ENCODE results near the gene LRRC74A.

The LRRC74A gene

GRCh38 chr14:76810953-76811400 lies 15.2 kb upstream of the LRRC74A start:
- H3K4me1 ChIP-seq (ENCODE audit: control insufficient read depth in 1 of 2, insufficient read depth in 1 of 2, low read depth in 1 of 2, low read length in 1 of 2), result peaks cover 23 to 28% of the 10 kb centered on the region in 2 experiments
- H3K27me3 ChIP-seq, result peaks cover 2% of the 10 kb centered on the region
- TF ChIP-seq, protein P1, sequence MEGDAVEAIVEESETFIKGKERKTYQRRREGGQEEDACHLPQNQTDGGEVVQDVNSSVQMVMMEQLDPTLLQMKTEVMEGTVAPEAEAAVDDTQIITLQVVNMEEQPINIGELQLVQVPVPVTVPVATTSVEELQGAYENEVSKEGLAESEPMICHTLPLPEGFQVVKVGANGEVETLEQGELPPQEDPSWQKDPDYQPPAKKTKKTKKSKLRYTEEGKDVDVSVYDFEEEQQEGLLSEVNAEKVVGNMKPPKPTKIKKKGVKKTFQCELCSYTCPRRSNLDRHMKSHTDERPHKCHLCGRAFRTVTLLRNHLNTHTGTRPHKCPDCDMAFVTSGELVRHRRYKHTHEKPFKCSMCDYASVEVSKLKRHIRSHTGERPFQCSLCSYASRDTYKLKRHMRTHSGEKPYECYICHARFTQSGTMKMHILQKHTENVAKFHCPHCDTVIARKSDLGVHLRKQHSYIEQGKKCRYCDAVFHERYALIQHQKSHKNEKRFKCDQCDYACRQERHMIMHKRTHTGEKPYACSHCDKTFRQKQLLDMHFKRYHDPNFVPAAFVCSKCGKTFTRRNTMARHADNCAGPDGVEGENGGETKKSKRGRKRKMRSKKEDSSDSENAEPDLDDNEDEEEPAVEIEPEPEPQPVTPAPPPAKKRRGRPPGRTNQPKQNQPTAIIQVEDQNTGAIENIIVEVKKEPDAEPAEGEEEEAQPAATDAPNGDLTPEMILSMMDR (IDR thresholded peaks at IDR 0.05), result no peak
- no peak overlapping the region for H3K4me3 ChIP-seq (ENCODE audit: low read depth in 1 of 2, low read length in 1 of 2)
- peaks cover 15% of the 10 kb centered on the region for H3K36me3 ChIP-seq
- H3K27ac ChIP-seq, result no peak overlapping the region
- H3K9me3 ChIP-seq, result no peaks in the 10 kb centered on the region

- Histone ChIP-seq H3K9me3 (no peaks in the 10 kb centered on the region), H3K36me3 (peaks cover 9% of the 10 kb centered on the region), H3K4me1 (ENCODE audit: control insufficient read depth in 1 of 2, insufficient read depth in 1 of 2, low read depth in 1 of 2, low read length in 1 of 2) (peaks cover 23 to 28% of the 10 kb centered on the region in 2 experiments), H3K4me3 (ENCODE audit: low read depth in 1 of 2, low read length in 1 of 2) (peak overlapping the region; percentile 60 to 81), H3K27ac (no peak overlapping the region), H3K27me3 (peaks cover 7% of the 10 kb centered on the region)
- TF ChIP-seq, protein P1 (IDR thresholded peaks at IDR 0.05), result no peak
Observed at GRCh38 chr14:76811561-76811960, 14.6 kb upstream of the LRRC74A start.

DNA sequence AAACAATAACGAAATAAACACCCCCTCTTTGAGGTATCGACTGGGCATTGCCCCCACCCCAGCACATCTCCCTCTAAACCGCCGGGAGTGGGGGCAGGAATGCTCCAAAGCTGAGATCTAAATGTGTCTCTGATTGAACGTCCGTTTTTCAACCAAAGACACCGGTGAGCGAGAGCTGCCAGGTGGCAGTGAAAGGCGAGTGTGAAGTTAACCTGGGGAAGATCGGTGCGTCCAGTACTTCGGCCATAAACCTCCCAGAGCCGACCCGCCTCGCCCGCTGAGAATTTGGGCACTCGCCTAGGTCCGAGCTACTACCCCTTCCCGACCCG lies 14.2 kb upstream of the LRRC74A start:
- H3K27ac ChIP-seq, result peak overlapping the region; percentile 66
- peak overlapping the region; percentile 60 to 81 for H3K4me3 ChIP-seq (ENCODE audit: low read depth in 1 of 2, low read length in 1 of 2)
- peaks cover 12% of the 10 kb centered on the region for H3K27me3 ChIP-seq
- no peaks in the 10 kb centered on the region for H3K9me3 ChIP-seq
- peaks cover 4% of the 10 kb centered on the region for H3K36me3 ChIP-seq
- peaks cover 23 to 28% of the 10 kb centered on the region in 2 experiments for H3K4me1 ChIP-seq (ENCODE audit: control insufficient read depth in 1 of 2, insufficient read depth in 1 of 2, low read depth in 1 of 2, low read length in 1 of 2)
- TF ChIP-seq, protein P1 (IDR thresholded peaks at IDR 0.05), result no peak

GRCh38 chr14:76812422-76813383 lies 13.5 kb upstream of the LRRC74A start, which contains the start of gene ANGEL1:
Gene ANGEL1, minus strand, starts transcription at chr14:76812882. Its CDS starts 55 bp downstream, at chr14:76812827.
- peaks cover 23 to 28% of the 10 kb centered on the region in 2 experiments for H3K4me1 ChIP-seq (ENCODE audit: control insufficient read depth in 1 of 2, insufficient read depth in 1 of 2, low read depth in 1 of 2, low read length in 1 of 2)
- H3K36me3 ChIP-seq, result peaks cover 4% of the 10 kb centered on the region
- H3K27me3 ChIP-seq, result peaks cover 18% of the 10 kb centered on the region
- no peaks in the 10 kb centered on the region for H3K9me3 ChIP-seq
- H3K4me3 ChIP-seq (ENCODE audit: low read depth in 1 of 2, low read length in 1 of 2), result peak within 1 kb of the TSS; percentile 60 to 81
- TF ChIP-seq, protein P1 (IDR thresholded peaks at IDR 0.05), result peak; percentile 36
- peak within 1 kb of the TSS; percentile 66 for H3K27ac ChIP-seq

- Histone ChIP-seq H3K9me3 (no peaks in the 10 kb centered on the region), H3K4me1 (ENCODE audit: control insufficient read depth in 1 of 2, insufficient read depth in 1 of 2, low read depth in 1 of 2, low read length in 1 of 2) (peaks cover 23 to 28% of the 10 kb centered on the region in 2 experiments), H3K27me3 (peaks cover 27% of the 10 kb centered on the region), H3K36me3 (no peaks in the 10 kb centered on the region), H3K27ac (no peak overlapping the region), H3K4me3 (ENCODE audit: low read depth in 1 of 2, low read length in 1 of 2) (no peak overlapping the region)
- TF ChIP-seq, protein P1 (IDR thresholded peaks at IDR 0.05), result no peak
Observed at GRCh38 chr14:76814726-76815645, 11.2 kb upstream of the LRRC74A start.

All from neutrophil (primary cell).